ENCODE measurements around the gene UBIAD1. TPM values are rescaled to one million over a fixed set of nuclear protein-coding genes. Genes with fewer than 3 reads are reported as not detected.
A peak's percentile ranks its signal among the peaks of the same experiment; 100 is the strongest.

UBIAD1 gene
- total and polyA plus RNA-seq, 10 of the 15 experiments (the other 5 are each of a cell fraction or from before 2014, with no cell fraction given): 4.5 to 23.8 (median 16.0) TPM

- TF ChIP-seq, protein P1, sequence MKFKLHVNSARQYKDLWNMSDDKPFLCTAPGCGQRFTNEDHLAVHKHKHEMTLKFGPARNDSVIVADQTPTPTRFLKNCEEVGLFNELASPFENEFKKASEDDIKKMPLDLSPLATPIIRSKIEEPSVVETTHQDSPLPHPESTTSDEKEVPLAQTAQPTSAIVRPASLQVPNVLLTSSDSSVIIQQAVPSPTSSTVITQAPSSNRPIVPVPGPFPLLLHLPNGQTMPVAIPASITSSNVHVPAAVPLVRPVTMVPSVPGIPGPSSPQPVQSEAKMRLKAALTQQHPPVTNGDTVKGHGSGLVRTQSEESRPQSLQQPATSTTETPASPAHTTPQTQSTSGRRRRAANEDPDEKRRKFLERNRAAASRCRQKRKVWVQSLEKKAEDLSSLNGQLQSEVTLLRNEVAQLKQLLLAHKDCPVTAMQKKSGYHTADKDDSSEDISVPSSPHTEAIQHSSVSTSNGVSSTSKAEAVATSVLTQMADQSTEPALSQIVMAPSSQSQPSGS (IDR thresholded peaks at IDR 0.05; ENCODE audit: low read length): 0 out of 2 replicates have a peak, but pooled peaks have one; percentile 16
- no peak for TF ChIP-seq SUPT20H (IDR thresholded peaks at IDR 0.05; ENCODE audit: borderline replicate concordance, control insufficient read depth, low read depth, low read length)
- TF ChIP-seq RAD21 (IDR thresholded peaks at IDR 0.05; ENCODE audit: insufficient read depth, low read depth, low read length): no peak
- no peak for TF ChIP-seq HCFC1 (IDR thresholded peaks at IDR 0.05; ENCODE audit: low read length)
- TF ChIP-seq TBL1XR1 (IDR thresholded peaks at IDR 0.05; ENCODE audit: low read depth, low read length): no peak
- no peak for TF ChIP-seq KDM1A (IDR thresholded peaks at IDR 0.05; ENCODE audit: borderline replicate concordance)
- TF ChIP-seq NFIC (IDR thresholded peaks at IDR 0.05; ENCODE audit: low read depth, low read length): peak; percentile 59
- TF ChIP-seq ZSCAN29 (IDR thresholded peaks at IDR 0.05): no peak
- no peak for TF ChIP-seq CBX5 (IDR thresholded peaks at IDR 0.05; ENCODE audit: low read depth)
- TF ChIP-seq MEF2A (IDR thresholded peaks at IDR 0.05; ENCODE audit: insufficient read depth, low read depth, low read length): peak; percentile 74; the same call in 1 of the 2 replicates
- TF ChIP-seq MEF2B (IDR thresholded peaks at IDR 0.05; ENCODE audit: partially characterized antibody, poor library complexity, severe bottlenecking): peak; percentile 25
- TF ChIP-seq, protein P2, sequence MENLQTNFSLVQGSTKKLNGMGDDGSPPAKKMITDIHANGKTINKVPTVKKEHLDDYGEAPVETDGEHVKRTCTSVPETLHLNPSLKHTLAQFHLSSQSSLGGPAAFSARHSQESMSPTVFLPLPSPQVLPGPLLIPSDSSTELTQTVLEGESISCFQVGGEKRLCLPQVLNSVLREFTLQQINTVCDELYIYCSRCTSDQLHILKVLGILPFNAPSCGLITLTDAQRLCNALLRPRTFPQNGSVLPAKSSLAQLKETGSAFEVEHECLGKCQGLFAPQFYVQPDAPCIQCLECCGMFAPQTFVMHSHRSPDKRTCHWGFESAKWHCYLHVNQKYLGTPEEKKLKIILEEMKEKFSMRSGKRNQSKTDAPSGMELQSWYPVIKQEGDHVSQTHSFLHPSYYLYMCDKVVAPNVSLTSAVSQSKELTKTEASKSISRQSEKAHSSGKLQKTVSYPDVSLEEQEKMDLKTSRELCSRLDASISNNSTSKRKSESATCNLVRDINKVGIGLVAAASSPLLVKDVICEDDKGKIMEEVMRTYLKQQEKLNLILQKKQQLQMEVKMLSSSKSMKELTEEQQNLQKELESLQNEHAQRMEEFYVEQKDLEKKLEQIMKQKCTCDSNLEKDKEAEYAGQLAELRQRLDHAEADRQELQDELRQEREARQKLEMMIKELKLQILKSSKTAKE (IDR thresholded peaks at IDR 0.05; ENCODE audit: low read depth, poor library complexity, severe bottlenecking): no peak
- no peak for TF ChIP-seq CTCF (IDR thresholded peaks at IDR 0.05 in 2 of 3, conservative IDR thresholded peaks at IDR 0.05 in 1 of 3; ENCODE audit: control insufficient read depth in 2 of 3, extremely low read depth in 1 of 3, insufficient read depth in 1 of 3, low read depth in 3 of 3, low read length in 3 of 3)
- no peak for TF ChIP-seq BACH1 (IDR thresholded peaks at IDR 0.05; ENCODE audit: borderline replicate concordance)
- TF ChIP-seq, protein P3, sequence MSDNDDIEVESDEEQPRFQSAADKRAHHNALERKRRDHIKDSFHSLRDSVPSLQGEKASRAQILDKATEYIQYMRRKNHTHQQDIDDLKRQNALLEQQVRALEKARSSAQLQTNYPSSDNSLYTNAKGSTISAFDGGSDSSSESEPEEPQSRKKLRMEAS (IDR thresholded peaks at IDR 0.05; ENCODE audit: low read depth, low read length): no peak
- TF ChIP-seq SIX5 (IDR thresholded peaks at IDR 0.05; ENCODE audit: low read depth, low read length, severe bottlenecking): no peak
- no peak for TF ChIP-seq CEBPB (IDR thresholded peaks at IDR 0.05; ENCODE audit: borderline replicate concordance in 1 of 2, low read depth in 2 of 2, low read length in 2 of 2)
- TF ChIP-seq CBFB (IDR thresholded peaks at IDR 0.05; ENCODE audit: low read depth): peak; percentile 61; the same call in 1 of the 2 replicates
- no peak for TF ChIP-seq GABPA (IDR thresholded peaks at IDR 0.05; ENCODE audit: low read depth)
- TF ChIP-seq SMAD5 (IDR thresholded peaks at IDR 0.05; ENCODE audit: low read depth): no peak
These were observed 45.6 kb upstream of the UBIAD1 start (continued) for GRCh38 chr1:11227106-11228077.

Measured in GM12878 (cell line).